KMS-11 (cell line): Measurements from ENCODE around the gene HAPLN3.
A peak's percentile ranks its signal among the peaks of the same experiment; 100 is the strongest.

ENCODE experiments used
- H2AFZ ChIP-seq: fragments of 200-600 bp; sonication (generic); 2 replicates; pipeline ENCODE4 v1.6.1; 2016; ENCODE audit warnings: antibody characterized with exemption, mixed run types, low read depth
- H3K27ac ChIP-seq: fragments of 200-600 bp; sonication (generic); 2 replicates; pipeline ENCODE4 v1.6.1; 2016; ENCODE audit warnings: mild to moderate bottlenecking, mixed run types
- H3K27me3 ChIP-seq: fragments of 200-600 bp; sonication (generic); 2 replicates; pipeline ENCODE4 v1.6.1; 2017; ENCODE audit warnings: mild to moderate bottlenecking, low read depth, mixed run types, moderate library complexity; ENCODE audit not compliant: insufficient read depth
- H3K36me3 ChIP-seq: fragments of 200-600 bp; sonication (generic); 2 replicates; pipeline ENCODE4 v1.6.1; 2017; ENCODE audit warnings: mild to moderate bottlenecking, mixed run types; ENCODE audit not compliant: insufficient read depth
- H3K4me1 ChIP-seq: fragments of 200-600 bp; sonication (generic); 2 replicates; pipeline ENCODE4 v1.6.1; 2016; ENCODE audit warnings: mild to moderate bottlenecking, low read depth, mixed run types; ENCODE audit not compliant: poor library complexity, severe bottlenecking
- H3K4me2 ChIP-seq: fragments of 200-600 bp; sonication (generic); 2 replicates; pipeline ENCODE4 v1.7.0; 2016; ENCODE audit warnings: mild to moderate bottlenecking, mixed run types
- H3K4me3 ChIP-seq: fragments of 200-600 bp; sonication (generic); IDR thresholded peaks from 2 replicates; pipeline ENCODE4 v1.6.1; 2017; ENCODE audit warnings: low read depth, low read length, mixed read lengths; ENCODE audit not compliant: insufficient read depth
- H3K79me2 ChIP-seq: fragments of 200-600 bp; sonication (generic); 2 replicates; pipeline ENCODE4 v1.6.1; 2016; ENCODE audit warnings: low read depth, mixed run types; ENCODE audit not compliant: insufficient read depth
- H3K9ac ChIP-seq: fragments of 200-600 bp; sonication (generic); 2 replicates; pipeline ENCODE4 v1.6.1; 2016; ENCODE audit warnings: mild to moderate bottlenecking, mixed run types
- H4K20me1 ChIP-seq: fragments of 200-600 bp; sonication (generic); 2 replicates; pipeline ENCODE4 v1.6.1; 2016; ENCODE audit warnings: mild to moderate bottlenecking, mixed run types; ENCODE audit not compliant: insufficient read depth
- TF ChIP-seq, protein P1 (sequence below): fragments of 200-600 bp; sonication (generic); conservative IDR thresholded peaks from 2 replicates; pipeline ENCODE4 v1.6.1; 2017; ENCODE audit warnings: low read depth, mild to moderate bottlenecking, antibody characterized with exemption, low read length, moderate library complexity, mixed read lengths

Gene HAPLN3

GRCh38 chr15:88904257-88904623, 8.9 kb upstream of the HAPLN3 start:
- Histone ChIP-seq H3K27me3 (no peaks in the 10 kb centered on the region), H2AFZ (peak overlapping the region; percentile 31; the same call in 1 of the 2 replicates), H3K27ac (no peak overlapping the region), H4K20me1 (no peaks in the 10 kb centered on the region), H3K4me3 (no peak overlapping the region), H3K4me1 (peaks cover 8% of the 10 kb centered on the region), H3K36me3 (no peaks in the 10 kb centered on the region), H3K79me2 (no peaks in the 10 kb centered on the region), H3K4me2 (no peak overlapping the region), H3K9ac (no peak overlapping the region)
- TF ChIP-seq, protein P1, sequence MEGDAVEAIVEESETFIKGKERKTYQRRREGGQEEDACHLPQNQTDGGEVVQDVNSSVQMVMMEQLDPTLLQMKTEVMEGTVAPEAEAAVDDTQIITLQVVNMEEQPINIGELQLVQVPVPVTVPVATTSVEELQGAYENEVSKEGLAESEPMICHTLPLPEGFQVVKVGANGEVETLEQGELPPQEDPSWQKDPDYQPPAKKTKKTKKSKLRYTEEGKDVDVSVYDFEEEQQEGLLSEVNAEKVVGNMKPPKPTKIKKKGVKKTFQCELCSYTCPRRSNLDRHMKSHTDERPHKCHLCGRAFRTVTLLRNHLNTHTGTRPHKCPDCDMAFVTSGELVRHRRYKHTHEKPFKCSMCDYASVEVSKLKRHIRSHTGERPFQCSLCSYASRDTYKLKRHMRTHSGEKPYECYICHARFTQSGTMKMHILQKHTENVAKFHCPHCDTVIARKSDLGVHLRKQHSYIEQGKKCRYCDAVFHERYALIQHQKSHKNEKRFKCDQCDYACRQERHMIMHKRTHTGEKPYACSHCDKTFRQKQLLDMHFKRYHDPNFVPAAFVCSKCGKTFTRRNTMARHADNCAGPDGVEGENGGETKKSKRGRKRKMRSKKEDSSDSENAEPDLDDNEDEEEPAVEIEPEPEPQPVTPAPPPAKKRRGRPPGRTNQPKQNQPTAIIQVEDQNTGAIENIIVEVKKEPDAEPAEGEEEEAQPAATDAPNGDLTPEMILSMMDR = no peak

- Histone ChIP-seq H4K20me1 (no peaks in the 10 kb centered on the region), H3K27me3 (no peaks in the 10 kb centered on the region), H3K79me2 (no peaks in the 10 kb centered on the region), H3K9ac (no peak overlapping the region), H3K36me3 (no peaks in the 10 kb centered on the region), H3K4me1 (peaks cover 9% of the 10 kb centered on the region), H2AFZ (no peak overlapping the region), H3K27ac (no peak overlapping the region), H3K4me2 (no peak overlapping the region), H3K4me3 (no peak overlapping the region)
- TF ChIP-seq, protein P1 = no peak
Observed at GRCh38 chr15:88902846-88903245, 7.5 kb upstream of the HAPLN3 start.

GRCh38 chr15:88902221-88902835, 7.0 kb upstream of the HAPLN3 start:
- H3K36me3 ChIP-seq = no peaks in the 10 kb centered on the region

DNA sequence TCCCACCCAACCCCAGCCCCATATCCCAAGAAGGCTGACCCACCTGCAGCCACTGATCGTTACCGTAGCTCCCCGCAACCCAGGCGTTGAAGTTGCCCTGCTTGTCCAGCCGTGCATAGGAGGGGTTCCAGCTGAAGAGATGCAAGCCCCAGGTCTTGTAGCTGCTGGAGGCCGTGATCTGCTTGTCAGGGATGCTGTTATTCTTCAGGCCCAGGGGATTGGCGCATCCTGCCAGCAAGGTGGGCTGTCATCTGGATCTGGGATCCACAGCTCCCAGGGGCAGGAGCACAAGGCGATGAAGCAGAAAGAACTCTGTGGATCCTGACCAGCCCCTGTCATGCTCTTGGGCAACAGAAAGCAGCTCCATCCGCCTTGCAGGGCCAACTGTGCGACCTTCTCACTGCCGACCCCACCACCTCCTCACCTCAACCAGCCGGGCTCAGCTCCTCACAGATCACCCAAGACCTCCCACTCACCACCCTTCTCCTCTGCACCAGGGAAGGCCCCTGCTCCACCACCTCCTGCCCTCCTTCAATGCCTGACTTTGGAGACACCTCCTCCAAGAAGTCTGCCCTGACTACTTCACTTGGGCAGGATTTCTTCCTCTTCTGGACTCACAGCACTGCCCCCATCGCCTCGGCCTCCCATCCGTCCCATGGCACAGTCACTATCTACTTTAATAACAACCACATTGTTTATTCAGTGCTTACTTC, 6.3 kb upstream of the HAPLN3 start:
- TF ChIP-seq, protein P1 = no peak
- Histone ChIP-seq H3K79me2 (no peaks in the 10 kb centered on the region), H3K9ac (no peak overlapping the region), H4K20me1 (no peaks in the 10 kb centered on the region), H3K27ac (no peak overlapping the region), H3K36me3 (no peaks in the 10 kb centered on the region), H2AFZ (no peak overlapping the region), H3K4me2 (no peak overlapping the region), H3K4me1 (peaks cover 17% of the 10 kb centered on the region), H3K27me3 (no peaks in the 10 kb centered on the region), H3K4me3 (no peak overlapping the region)

More at GRCh38 chr15:88902221-88902835, 7.0 kb upstream of the HAPLN3 start:
- no peak overlapping the region for H3K9ac ChIP-seq
- H3K79me2 ChIP-seq = no peaks in the 10 kb centered on the region
- H3K4me3 ChIP-seq = no peak overlapping the region
- H2AFZ ChIP-seq = no peak overlapping the region
- peaks cover 13% of the 10 kb centered on the region for H3K4me1 ChIP-seq
- H3K27ac ChIP-seq = no peak overlapping the region
- H4K20me1 ChIP-seq = no peaks in the 10 kb centered on the region
- H3K27me3 ChIP-seq = no peaks in the 10 kb centered on the region
- no peak overlapping the region for H3K4me2 ChIP-seq
- TF ChIP-seq, protein P1 = no peak
